Hepatocyte (in vitro differentiated cells): Measurements from ENCODE around the gene TIGD6.

ENCODE experiments used
- EZH2 ChIP-seq: fragments of 200-600 bp; sonication (generic); IDR thresholded peaks from 2 replicates; pipeline ENCODE4 v1.6.1; 2016; ENCODE audit warnings: antibody characterized with exemption, mild to moderate bottlenecking, borderline replicate concordance
- TF ChIP-seq, protein P1 (sequence below): fragments of 200-600 bp; sonication (generic); IDR thresholded peaks from 2 replicates; pipeline ENCODE4 v1.5.1; 2016; ENCODE audit warnings: antibody characterized with exemption, mild to moderate bottlenecking; ENCODE audit not compliant: poor library complexity

DNA sequence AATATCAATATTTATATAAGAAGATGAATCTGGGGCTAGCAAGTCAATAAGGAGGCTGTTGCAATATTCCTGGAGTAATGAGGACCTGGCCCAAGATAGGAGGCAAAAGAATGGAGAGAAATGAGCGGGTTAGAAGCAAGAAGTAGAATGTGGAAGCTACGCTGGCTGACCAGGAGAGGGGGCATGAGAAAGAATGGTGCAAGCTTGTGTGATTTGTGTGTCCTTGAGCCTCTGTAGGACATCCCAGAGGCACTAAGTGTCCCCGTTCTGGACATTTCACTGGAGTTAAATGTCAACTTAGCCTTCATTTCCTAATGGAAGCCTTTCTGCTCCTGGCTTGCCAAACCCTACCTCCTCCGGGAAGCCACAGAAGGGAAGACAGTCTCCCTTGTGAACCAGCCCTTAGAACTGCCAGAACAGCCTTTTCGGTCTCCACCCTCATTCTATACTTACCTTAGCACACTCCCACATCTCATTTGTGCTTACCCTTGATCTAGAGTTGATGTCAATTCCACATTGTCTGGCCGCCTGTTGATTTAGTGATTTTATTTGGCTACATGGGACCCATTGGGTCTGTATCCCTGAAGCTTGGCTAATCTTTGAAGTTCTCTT, 49.2 kb downstream of the TIGD6 start:
- no peak for TF ChIP-seq EZH2
- TF ChIP-seq, protein P1, sequence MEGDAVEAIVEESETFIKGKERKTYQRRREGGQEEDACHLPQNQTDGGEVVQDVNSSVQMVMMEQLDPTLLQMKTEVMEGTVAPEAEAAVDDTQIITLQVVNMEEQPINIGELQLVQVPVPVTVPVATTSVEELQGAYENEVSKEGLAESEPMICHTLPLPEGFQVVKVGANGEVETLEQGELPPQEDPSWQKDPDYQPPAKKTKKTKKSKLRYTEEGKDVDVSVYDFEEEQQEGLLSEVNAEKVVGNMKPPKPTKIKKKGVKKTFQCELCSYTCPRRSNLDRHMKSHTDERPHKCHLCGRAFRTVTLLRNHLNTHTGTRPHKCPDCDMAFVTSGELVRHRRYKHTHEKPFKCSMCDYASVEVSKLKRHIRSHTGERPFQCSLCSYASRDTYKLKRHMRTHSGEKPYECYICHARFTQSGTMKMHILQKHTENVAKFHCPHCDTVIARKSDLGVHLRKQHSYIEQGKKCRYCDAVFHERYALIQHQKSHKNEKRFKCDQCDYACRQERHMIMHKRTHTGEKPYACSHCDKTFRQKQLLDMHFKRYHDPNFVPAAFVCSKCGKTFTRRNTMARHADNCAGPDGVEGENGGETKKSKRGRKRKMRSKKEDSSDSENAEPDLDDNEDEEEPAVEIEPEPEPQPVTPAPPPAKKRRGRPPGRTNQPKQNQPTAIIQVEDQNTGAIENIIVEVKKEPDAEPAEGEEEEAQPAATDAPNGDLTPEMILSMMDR: no peak
